ENCODE measurements around the gene BMP6. TPM values are rescaled to one million over a fixed set of nuclear protein-coding genes. Genes with fewer than 3 reads are reported as not detected.

Gene BMP6
- total RNA-seq, 6 experiments from 2014 or later, result 1.8 to 4.4 (median 2.6) TPM

DNA sequence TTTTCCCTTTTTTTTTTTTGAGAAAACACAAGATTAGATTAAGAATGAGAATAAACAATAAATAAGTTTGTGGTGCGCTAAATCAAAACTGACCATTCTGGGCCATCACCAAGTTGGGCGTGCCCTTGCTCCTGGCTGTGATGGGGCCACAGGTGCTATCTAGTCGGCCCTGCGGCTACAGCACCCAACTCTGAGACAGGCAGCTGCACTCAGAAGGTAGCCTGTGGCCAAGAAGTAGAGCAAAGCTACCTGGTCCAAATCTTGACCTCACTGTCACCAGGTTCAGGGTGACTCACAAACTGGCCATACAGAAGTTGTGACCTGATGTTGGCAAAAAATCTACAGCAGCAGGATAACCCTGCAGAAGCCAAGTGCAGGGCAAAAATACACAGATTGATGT lies 181.3 kb downstream of the BMP6 start:
- H3K4me3 ChIP-seq, result no peak overlapping the region
- no peak for DNase-seq
- 79% methylated on average over 3 of the region's 4 CpGs for WGBS (ENCODE audit: insufficient coverage, low coverage, low lambda C conversion rate, missing lambda C conversion rate)
- intact Hi-C loops (cut with DNase I), result no loop called here
- no peak overlapping the region for H3K27ac ChIP-seq
- no peak for TF ChIP-seq POLR2A (IDR thresholded peaks at IDR 0.05)
- TF ChIP-seq, protein P1, sequence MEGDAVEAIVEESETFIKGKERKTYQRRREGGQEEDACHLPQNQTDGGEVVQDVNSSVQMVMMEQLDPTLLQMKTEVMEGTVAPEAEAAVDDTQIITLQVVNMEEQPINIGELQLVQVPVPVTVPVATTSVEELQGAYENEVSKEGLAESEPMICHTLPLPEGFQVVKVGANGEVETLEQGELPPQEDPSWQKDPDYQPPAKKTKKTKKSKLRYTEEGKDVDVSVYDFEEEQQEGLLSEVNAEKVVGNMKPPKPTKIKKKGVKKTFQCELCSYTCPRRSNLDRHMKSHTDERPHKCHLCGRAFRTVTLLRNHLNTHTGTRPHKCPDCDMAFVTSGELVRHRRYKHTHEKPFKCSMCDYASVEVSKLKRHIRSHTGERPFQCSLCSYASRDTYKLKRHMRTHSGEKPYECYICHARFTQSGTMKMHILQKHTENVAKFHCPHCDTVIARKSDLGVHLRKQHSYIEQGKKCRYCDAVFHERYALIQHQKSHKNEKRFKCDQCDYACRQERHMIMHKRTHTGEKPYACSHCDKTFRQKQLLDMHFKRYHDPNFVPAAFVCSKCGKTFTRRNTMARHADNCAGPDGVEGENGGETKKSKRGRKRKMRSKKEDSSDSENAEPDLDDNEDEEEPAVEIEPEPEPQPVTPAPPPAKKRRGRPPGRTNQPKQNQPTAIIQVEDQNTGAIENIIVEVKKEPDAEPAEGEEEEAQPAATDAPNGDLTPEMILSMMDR (IDR thresholded peaks at IDR 0.05), result no peak
- no peaks in the 10 kb centered on the region for H3K27me3 ChIP-seq
- ATAC-seq, result no peak
- H3K36me3 ChIP-seq, result peaks cover 0 to 23% (median 11%) of the 10 kb centered on the region in 4 donors
- no peaks in the 10 kb centered on the region for H3K9me3 ChIP-seq
- H3K4me1 ChIP-seq, result peaks cover 0 to 46% (median 14%) of the 10 kb centered on the region in 4 donors

DNA sequence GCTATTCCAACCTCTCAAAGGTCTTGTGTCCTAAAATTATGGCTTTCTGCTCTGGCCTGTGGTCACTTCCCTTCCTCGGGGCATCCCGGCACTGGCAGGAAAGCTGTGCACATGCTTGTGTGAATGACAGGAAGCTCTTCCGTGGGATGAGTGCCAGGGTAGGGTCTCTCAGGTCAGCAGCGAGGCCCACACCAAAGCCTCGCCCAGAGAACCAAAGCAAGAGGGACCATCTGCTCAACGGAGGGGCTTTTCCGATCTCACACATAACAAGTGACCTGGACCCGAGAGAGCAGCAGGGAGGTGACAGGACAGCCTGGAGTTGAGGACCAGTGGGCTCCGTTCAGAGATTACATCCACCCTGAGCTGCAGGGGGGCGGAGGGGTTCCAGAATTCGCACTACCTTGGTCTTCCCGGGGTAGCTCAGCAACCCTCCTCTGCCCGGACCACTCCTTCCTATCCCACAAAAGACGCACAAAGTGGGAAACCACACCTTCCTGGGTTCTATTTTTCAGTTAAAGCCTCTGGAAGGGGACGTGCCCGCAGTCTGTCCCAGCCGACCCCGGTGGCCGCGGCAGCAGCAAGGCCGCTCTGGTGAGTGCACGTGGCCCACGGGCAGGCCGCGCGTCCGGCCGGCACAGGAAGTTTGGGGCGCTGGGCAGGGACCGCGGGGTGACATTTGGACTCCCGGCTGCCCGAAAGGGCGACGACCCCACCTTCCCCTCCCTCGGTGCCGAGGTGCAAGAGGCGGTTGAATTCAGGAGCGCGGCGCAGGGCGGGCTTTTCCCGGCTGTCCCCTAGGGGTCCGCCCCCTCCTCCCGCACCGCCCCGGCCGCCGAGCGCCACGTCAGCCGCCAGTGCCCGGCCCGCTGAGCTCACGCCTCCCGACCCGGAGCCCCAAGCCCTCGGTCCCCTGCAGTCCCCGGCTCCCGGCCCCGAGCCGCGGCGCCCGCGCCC lies 183.7 kb downstream of the BMP6 start:
- intact Hi-C loops (cut with DNase I), result no loop called here
- peak overlapping the region; percentile 50 to 75 (median 73) for H3K4me3 ChIP-seq
- no peaks in the 10 kb centered on the region for H3K9me3 ChIP-seq
- H3K27ac ChIP-seq, result peak overlapping the region; percentile 66 to 78 (median 75)
- no peaks in the 10 kb centered on the region for H3K36me3 ChIP-seq
- DNase-seq (peak; percentile 91 to 94 (median 93)), ATAC-seq (peak; percentile 80 to 92 (median 83))
- H3K27me3 ChIP-seq, result no peaks in the 10 kb centered on the region
- 4% methylated on average over 20 of the region's 66 CpGs for WGBS (ENCODE audit: insufficient coverage, low coverage, low lambda C conversion rate, missing lambda C conversion rate)
- H3K4me1 ChIP-seq, result peaks cover 0 to 46% (median 12%) of the 10 kb centered on the region in 4 donors
- TF ChIP-seq, protein P1 (IDR thresholded peaks at IDR 0.05), result no peak
- no peak for TF ChIP-seq POLR2A (IDR thresholded peaks at IDR 0.05)

DNA sequence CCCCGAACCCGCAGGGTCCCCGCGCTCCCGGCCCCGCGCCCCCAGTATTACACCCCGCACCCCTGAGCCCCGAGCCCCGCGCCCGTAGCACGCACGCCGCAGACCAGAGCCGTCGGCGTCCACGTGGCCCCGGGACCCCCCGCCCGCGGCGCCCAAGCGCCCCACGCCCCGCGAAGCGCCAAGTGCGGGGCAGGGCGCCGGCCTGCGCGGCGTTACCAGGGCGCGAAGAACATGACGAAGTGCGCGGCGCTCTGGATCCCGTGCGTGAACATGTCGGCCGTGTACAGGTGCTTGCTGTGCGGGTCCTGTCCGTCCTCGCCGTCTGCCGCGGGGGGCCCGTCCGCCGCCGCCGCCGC lies 184.4 kb downstream of the BMP6 start:
- H3K27ac ChIP-seq, result peak overlapping the region; percentile 66 to 78 (median 75)
- ATAC-seq (no peak), DNase-seq (no peak)
- peak overlapping the region; percentile 50 to 75 (median 73) for H3K4me3 ChIP-seq
- intact Hi-C loops (cut with DNase I), result no loop called here
- peaks cover 0 to 39% (median 9%) of the 10 kb centered on the region in 4 donors for H3K4me1 ChIP-seq
- H3K27me3 ChIP-seq, result no peaks in the 10 kb centered on the region
- H3K36me3 ChIP-seq, result no peaks in the 10 kb centered on the region
- no peaks in the 10 kb centered on the region for H3K9me3 ChIP-seq
- TF ChIP-seq POLR2A (IDR thresholded peaks at IDR 0.05), result no peak
- TF ChIP-seq, protein P1 (IDR thresholded peaks at IDR 0.05), result no peak
- whole genome bisulfite sequencing (ENCODE audit: insufficient coverage, low coverage, low lambda C conversion rate, missing lambda C conversion rate), result no CpG with 5 or more reads among the region's 57 CpGs

DNA sequence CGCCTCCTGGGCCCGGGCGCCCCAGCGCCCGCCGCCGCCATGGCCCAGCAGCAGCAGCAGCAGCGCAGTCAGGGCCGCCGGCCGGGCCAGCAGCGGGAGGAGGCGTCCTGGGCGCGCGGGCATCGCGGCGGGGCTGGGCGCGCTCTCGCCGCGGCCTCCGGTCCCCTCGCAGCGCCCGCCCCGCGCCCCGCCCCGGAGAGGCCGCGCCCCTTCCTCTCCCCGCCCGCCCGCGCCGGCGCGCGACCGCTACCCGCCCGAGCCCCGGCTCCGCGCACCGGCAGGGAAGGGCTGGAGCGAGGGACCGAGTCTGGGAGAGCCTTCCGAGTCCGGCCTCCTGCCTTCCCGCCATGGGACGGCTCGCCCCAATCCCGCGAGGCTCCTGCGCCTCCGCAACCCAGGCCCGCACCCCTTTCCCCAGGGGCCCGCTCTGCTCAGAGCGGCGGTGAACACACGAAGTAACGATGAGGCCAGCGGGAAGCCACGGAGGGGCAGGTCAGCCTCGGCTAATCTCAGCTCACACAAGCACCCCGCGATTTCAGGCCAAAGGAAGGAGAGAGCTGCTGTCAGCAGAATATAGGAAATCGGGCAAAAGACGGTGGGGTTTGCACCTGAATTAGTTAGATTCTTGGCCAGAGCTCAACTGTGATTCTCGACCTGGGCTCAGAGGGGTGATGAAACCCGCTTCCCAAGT lies 184.9 kb downstream of the BMP6 start, which contains the start of gene TXNDC5:
Gene TXNDC5, minus strand, starts transcription at position 135 of the 691 bp plus-strand sequence. Its CDS starts 12 bp downstream, at position 123.
- ATAC-seq, result peak; percentile 80 to 87 (median 83)
- Histone ChIP-seq H3K27ac (peak within 1 kb of the TSS; percentile 66 to 78 (median 75)), H3K36me3 (no peaks in the 10 kb centered on the region), H3K27me3 (no peaks in the 10 kb centered on the region), H3K9me3 (no peaks in the 10 kb centered on the region), H3K4me1 (peaks cover 0 to 37% (median 6%) of the 10 kb centered on the region in 4 donors), H3K4me3 (peak within 1 kb of the TSS; percentile 73 to 75 (median 74))
- intact Hi-C loops (cut with DNase I), result no loop called here
- 0% methylated on average over 8 of the region's 75 CpGs for WGBS (ENCODE audit: insufficient coverage, low coverage, low lambda C conversion rate, missing lambda C conversion rate)
- TF ChIP-seq, protein P1 (IDR thresholded peaks at IDR 0.05), result no peak
- peak; percentile 76 for TF ChIP-seq POLR2A (IDR thresholded peaks at IDR 0.05)
- peak; percentile 88 to 91 (median 90) for DNase-seq
